ENCODE results near the gene CNDP1. TPM values are rescaled to one million over a fixed set of nuclear protein-coding genes. Genes with fewer than 3 reads are reported as not detected.

CNDP1 gene
- polyA plus RNA-seq, 1 donor (not counting 4 experiments of a cell fraction or from before 2014, with no cell fraction given): not detected

DNA sequence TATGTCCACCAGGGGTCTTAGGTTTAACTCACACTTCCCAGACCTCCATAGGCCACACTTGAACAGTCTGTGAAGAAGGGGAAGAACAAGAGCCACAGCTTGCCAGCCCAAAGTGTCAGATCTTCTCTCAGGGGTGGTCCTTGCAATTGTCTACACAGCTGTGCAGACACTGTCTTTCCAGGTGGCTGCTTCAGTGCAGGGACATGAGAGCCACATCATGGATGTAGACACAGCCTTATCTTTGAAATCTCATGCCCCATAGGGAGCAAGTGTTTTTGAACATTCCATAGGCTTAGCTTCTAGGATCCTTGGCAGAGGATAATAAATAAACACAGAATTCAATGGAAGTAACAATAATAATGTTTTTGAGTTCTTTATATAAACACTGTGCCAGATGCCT is 70.1 kb downstream of the CNDP1 start:
- FAIRE-seq: no peak
- dilution Hi-C loops (cut with MboI; ENCODE audit: extremely low pct_ligation_motif_present, low sequenced_read_pairs): no loop called here
- H3K79me2 ChIP-seq (ENCODE audit: control insufficient read depth, insufficient read depth, low read length): peaks cover 62% of the 10 kb centered on the region

DNA sequence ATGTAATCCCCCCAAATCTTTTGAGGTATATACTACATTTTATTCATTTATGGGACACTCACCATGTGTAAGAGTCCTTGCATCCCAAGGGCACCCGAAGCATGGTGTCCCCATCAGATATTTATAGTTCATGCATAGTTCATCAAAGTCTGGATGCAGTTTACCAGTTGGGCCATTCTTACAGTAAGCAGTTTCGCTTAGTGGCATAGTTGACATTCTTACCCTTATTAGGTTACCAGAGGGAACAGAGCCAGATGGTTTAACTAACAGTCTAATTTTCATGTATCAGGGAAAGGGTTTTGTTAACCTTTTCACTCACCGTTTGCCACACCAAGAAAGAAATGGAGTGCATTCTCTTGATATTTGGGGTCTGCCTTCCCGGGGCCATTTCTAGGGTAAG is 70.5 kb downstream of the CNDP1 start:
- H3K9me3 ChIP-seq (ENCODE audit: control insufficient read depth, low read depth, low read length): no peaks in the 10 kb centered on the region
- no peaks in the 10 kb centered on the region for H3K9me1 ChIP-seq (ENCODE audit: control insufficient read depth, extremely low read depth, insufficient read depth, low read length)
- no peak overlapping the region for H2AFZ ChIP-seq (ENCODE audit: control insufficient read depth, low read length)
- H3K4me3 ChIP-seq (ENCODE audit: control insufficient read depth in 2 of 3, extremely low read depth in 1 of 3, insufficient read depth in 2 of 3, low read depth in 1 of 3, low read length in 3 of 3): no peak overlapping the region
- peaks cover 2% of the 10 kb centered on the region for H3K4me1 ChIP-seq (ENCODE audit: control insufficient read depth, extremely low read depth, insufficient read depth, low read length)
- H3K27ac ChIP-seq (ENCODE audit: control insufficient read depth, insufficient read depth, low read length): no peak overlapping the region
- DNase-seq (ENCODE audit: low read depth, low spot score) (no peak), FAIRE-seq (no peak)
- no peaks in the 10 kb centered on the region for H3K27me3 ChIP-seq (ENCODE audit: control insufficient read depth, extremely low read depth, insufficient read depth, low read length)
- no peak overlapping the region for H3K4me2 ChIP-seq (ENCODE audit: control insufficient read depth, extremely low read depth, insufficient read depth, low read depth, low read length)
- H3K36me3 ChIP-seq (ENCODE audit: control insufficient read depth in 2 of 2, extremely low read depth in 1 of 2, insufficient read depth in 2 of 2, low read length in 2 of 2): peaks cover 0 to 1% of the 10 kb centered on the region in 2 experiments
- dilution Hi-C loops (cut with MboI; ENCODE audit: extremely low pct_ligation_motif_present, low sequenced_read_pairs): no loop called here
- no peaks in the 10 kb centered on the region for H4K20me1 ChIP-seq (ENCODE audit: control insufficient read depth, extremely low read depth, insufficient read depth, low read length)
- no peak for TF ChIP-seq EZH2 (IDR thresholded peaks at IDR 0.05; ENCODE audit: low read length)
- TF ChIP-seq, protein P1, sequence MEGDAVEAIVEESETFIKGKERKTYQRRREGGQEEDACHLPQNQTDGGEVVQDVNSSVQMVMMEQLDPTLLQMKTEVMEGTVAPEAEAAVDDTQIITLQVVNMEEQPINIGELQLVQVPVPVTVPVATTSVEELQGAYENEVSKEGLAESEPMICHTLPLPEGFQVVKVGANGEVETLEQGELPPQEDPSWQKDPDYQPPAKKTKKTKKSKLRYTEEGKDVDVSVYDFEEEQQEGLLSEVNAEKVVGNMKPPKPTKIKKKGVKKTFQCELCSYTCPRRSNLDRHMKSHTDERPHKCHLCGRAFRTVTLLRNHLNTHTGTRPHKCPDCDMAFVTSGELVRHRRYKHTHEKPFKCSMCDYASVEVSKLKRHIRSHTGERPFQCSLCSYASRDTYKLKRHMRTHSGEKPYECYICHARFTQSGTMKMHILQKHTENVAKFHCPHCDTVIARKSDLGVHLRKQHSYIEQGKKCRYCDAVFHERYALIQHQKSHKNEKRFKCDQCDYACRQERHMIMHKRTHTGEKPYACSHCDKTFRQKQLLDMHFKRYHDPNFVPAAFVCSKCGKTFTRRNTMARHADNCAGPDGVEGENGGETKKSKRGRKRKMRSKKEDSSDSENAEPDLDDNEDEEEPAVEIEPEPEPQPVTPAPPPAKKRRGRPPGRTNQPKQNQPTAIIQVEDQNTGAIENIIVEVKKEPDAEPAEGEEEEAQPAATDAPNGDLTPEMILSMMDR (optimal IDR thresholded peaks at IDR 0.05 in 1 of 3, IDR thresholded peaks at IDR 0.05 in 1 of 3, conservative IDR thresholded peaks at IDR 0.05 in 1 of 3; ENCODE audit: extremely low read depth in 1 of 3, insufficient read depth in 2 of 3, low read length in 3 of 3): no peak
- peaks cover 59% of the 10 kb centered on the region for H3K79me2 ChIP-seq (ENCODE audit: control insufficient read depth, insufficient read depth, low read length)
- no peak overlapping the region for H3K9ac ChIP-seq (ENCODE audit: control insufficient read depth, extremely low read depth, insufficient read depth, low read length)

More for the DNA sequence above, 70.1 kb downstream of the CNDP1 start:
- no peak for DNase-seq (ENCODE audit: low read depth, low spot score)
- no peaks in the 10 kb centered on the region for H3K9me3 ChIP-seq (ENCODE audit: control insufficient read depth, low read depth, low read length)
- peaks cover 0 to 1% of the 10 kb centered on the region in 2 experiments for H3K36me3 ChIP-seq (ENCODE audit: control insufficient read depth in 2 of 2, extremely low read depth in 1 of 2, insufficient read depth in 2 of 2, low read length in 2 of 2)
- peaks cover 2% of the 10 kb centered on the region for H3K4me1 ChIP-seq (ENCODE audit: control insufficient read depth, extremely low read depth, insufficient read depth, low read length)
- no peak overlapping the region for H3K4me2 ChIP-seq (ENCODE audit: control insufficient read depth, extremely low read depth, insufficient read depth, low read depth, low read length)
- H2AFZ ChIP-seq (ENCODE audit: control insufficient read depth, low read length): no peak overlapping the region
- H3K9ac ChIP-seq (ENCODE audit: control insufficient read depth, extremely low read depth, insufficient read depth, low read length): no peak overlapping the region
- no peaks in the 10 kb centered on the region for H3K27me3 ChIP-seq (ENCODE audit: control insufficient read depth, extremely low read depth, insufficient read depth, low read length)
- H3K27ac ChIP-seq (ENCODE audit: control insufficient read depth, insufficient read depth, low read length): no peak overlapping the region
- no peak overlapping the region for H3K4me3 ChIP-seq (ENCODE audit: control insufficient read depth in 2 of 3, extremely low read depth in 1 of 3, insufficient read depth in 2 of 3, low read depth in 1 of 3, low read length in 3 of 3)
- H4K20me1 ChIP-seq (ENCODE audit: control insufficient read depth, extremely low read depth, insufficient read depth, low read length): no peaks in the 10 kb centered on the region
- TF ChIP-seq EZH2 (IDR thresholded peaks at IDR 0.05; ENCODE audit: low read length): no peak
- TF ChIP-seq, protein P1 (optimal IDR thresholded peaks at IDR 0.05 in 1 of 3, IDR thresholded peaks at IDR 0.05 in 1 of 3, conservative IDR thresholded peaks at IDR 0.05 in 1 of 3; ENCODE audit: extremely low read depth in 1 of 3, insufficient read depth in 2 of 3, low read length in 3 of 3): no peak
- no peaks in the 10 kb centered on the region for H3K9me1 ChIP-seq (ENCODE audit: control insufficient read depth, extremely low read depth, insufficient read depth, low read length)
